ENCODE data around the gene DDX53. TPM values are rescaled to one million over a fixed set of nuclear protein-coding genes. Genes with fewer than 3 reads are reported as not detected.

Gene DDX53
- total and polyA plus RNA-seq, 9 of the 15 experiments (the other 6 are each of a cell fraction or from before 2014, with no cell fraction given): 0.25 to 3.3 (median 2.4) TPM

- TF ChIP-seq, protein P1, sequence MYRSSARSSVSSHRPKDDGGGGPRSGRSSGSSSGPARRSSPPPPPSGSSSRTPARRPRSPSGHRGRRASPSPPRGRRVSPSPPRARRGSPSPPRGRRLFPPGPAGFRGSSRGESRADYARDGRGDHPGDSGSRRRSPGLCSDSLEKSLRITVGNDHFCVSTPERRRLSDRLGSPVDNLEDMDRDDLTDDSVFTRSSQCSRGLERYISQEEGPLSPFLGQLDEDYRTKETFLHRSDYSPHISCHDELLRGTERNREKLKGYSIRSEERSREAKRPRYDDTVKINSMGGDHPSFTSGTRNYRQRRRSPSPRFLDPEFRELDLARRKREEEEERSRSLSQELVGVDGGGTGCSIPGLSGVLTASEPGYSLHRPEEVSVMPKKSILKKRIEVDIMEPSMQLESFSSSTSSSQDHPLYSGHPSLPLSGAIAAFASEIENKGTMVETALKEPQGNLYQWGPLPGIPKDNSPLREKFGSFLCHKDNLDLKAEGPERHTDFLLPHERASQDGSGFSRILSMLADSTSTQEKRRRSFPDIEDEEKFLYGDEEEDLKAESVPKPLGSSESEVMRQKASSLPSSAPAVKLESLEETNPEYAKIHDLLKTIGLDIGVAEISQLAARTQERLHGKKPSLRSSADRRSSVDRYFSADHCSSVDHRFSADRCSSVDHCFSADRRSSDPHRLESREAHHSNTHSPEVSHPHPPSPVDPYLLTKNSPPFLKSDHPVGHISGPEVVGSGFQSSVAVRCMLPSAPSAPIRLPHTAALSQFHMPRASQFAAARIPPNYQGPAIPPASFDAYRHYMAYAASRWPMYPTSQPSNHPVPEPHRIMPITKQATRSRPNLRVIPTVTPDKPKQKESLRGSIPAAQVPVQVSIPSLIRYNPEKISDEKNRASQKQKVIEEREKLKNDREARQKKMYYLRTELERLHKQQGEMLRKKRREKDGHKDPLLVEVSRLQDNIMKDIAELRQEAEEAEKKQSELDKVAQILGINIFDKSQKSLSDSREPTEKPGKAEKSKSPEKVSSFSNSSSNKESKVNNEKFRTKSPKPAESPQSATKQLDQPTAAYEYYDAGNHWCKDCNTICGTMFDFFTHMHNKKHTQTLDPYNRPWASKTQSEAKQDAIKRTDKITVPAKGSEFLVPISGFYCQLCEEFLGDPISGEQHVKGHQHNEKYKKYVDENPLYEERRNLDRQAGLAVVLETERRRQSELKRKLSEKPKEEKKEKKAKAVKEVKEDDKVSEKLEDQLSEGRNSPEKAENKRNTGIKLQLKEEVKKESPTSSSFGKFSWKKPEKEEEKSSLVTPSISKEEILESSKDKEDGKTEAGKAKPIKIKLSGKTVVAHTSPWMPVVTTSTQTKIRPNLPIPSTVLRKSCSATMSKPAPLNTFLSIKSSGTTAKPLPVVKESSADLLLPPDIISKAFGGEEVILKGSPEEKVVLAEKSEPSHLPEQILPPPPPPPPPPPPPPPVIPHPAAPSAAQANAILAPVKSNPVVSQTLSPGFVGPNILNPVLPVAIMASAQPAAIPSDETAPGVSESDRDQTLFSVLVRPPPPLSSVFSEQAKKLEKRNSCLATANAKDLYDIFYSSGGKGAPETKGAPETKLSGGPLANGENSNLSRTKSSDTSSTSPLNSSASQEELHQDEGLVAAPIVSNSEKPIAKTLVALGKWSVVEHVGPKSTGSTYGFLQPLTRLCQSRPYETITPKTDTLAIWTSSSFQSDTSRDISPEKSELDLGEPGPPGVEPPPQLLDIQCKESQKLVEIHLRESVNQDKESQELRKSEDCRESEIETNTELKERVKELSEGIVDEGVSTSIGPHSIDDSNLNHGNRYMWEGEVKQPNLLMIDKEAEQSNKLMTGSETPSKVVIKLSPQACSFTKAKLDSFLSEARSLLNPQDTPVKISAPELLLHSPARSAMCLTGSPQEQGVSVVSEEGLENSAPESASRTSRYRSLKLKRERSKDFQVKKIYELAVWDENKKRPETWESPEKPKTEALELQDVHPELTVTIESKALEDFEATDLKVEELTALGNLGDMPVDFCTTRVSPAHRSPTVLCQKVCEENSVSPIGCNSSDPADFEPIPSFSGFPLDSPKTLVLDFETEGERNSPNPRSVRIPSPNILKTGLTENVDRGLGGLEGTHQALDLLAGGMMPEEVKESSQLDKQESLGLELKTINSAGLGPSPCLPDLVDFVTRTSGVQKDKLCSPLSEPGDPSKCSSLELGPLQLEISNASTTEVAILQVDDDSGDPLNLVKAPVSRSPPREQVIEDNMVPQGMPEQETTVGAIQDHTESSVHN (IDR thresholded peaks at IDR 0.05; ENCODE audit: borderline replicate concordance in 1 of 2, low read depth in 1 of 2): no peak
- TF ChIP-seq, protein P2, sequence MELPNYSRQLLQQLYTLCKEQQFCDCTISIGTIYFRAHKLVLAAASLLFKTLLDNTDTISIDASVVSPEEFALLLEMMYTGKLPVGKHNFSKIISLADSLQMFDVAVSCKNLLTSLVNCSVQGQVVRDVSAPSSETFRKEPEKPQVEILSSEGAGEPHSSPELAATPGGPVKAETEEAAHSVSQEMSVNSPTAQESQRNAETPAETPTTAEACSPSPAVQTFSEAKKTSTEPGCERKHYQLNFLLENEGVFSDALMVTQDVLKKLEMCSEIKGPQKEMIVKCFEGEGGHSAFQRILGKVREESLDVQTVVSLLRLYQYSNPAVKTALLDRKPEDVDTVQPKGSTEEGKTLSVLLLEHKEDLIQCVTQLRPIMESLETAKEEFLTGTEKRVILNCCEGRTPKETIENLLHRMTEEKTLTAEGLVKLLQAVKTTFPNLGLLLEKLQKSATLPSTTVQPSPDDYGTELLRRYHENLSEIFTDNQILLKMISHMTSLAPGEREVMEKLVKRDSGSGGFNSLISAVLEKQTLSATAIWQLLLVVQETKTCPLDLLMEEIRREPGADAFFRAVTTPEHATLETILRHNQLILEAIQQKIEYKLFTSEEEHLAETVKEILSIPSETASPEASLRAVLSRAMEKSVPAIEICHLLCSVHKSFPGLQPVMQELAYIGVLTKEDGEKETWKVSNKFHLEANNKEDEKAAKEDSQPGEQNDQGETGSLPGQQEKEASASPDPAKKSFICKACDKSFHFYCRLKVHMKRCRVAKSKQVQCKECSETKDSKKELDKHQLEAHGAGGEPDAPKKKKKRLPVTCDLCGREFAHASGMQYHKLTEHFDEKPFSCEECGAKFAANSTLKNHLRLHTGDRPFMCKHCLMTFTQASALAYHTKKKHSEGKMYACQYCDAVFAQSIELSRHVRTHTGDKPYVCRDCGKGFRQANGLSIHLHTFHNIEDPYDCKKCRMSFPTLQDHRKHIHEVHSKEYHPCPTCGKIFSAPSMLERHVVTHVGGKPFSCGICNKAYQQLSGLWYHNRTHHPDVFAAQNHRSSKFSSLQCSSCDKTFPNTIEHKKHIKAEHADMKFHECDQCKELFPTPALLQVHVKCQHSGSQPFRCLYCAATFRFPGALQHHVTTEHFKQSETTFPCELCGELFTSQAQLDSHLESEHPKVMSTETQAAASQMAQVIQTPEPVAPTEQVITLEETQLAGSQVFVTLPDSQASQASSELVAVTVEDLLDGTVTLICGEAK (IDR thresholded peaks at IDR 0.05): peak; percentile 77
- TF ChIP-seq, protein P2 (CRISPR knock-in tag; IDR thresholded peaks at IDR 0.05): no peak
- TF ChIP-seq ZNF507 (tag; conservative IDR thresholded peaks at IDR 0.05) (no peak), ZNF644 (tag; IDR thresholded peaks at IDR 0.05; ENCODE audit: low read depth) (peak; percentile 25; the same call in 1 of the 2 replicates), TOE1 (IDR thresholded peaks at IDR 0.05; ENCODE audit: borderline replicate concordance) (no peak), TOE1 (CRISPR knock-in tag; IDR thresholded peaks at IDR 0.05; ENCODE audit: borderline replicate concordance, low read depth) (no peak), HINFP (tag; conservative IDR thresholded peaks at IDR 0.05; ENCODE audit: low read depth) (no peak)
Measured at GRCh38 chrX:22999696-23000223, at the start of gene DDX53 (continued).
